Left ventricle myocardium inferior (tissue), 1 donor: Measurements from ENCODE around the gene ZNF518B. TPM values are rescaled to one million over a fixed set of nuclear protein-coding genes. Genes with fewer than 3 reads are reported as not detected.
A peak's percentile ranks its signal among the peaks of the same experiment; 100 is the strongest.

Experiments
- DNase-seq: peaks from one replicate; pipeline ENCODE4 v3.0.0-alpha.2; 2020
- H3K27ac ChIP-seq: fragments of 200-600 bp; replicated peaks from 2 replicates; pipeline ENCODE4 v1.8.0; 2021
- H3K27me3 ChIP-seq: fragments of 200-600 bp; 2 replicates; pipeline ENCODE4 v1.8.0; 2021; ENCODE audit warnings: low read depth
- H3K36me3 ChIP-seq: fragments of 200-600 bp; 2 replicates; pipeline ENCODE4 v1.8.0; 2021
- H3K4me1 ChIP-seq: fragments of 200-600 bp; 2 replicates; pipeline ENCODE4 v1.8.0; 2021
- H3K4me3 ChIP-seq: fragments of 200-600 bp; 2 replicates; pipeline ENCODE4 v1.8.0; 2021; ENCODE audit warnings: mild to moderate bottlenecking, moderate library complexity
- H3K9me3 ChIP-seq: fragments of 200-600 bp; replicated peaks from 2 replicates; pipeline ENCODE4 v1.8.0; 2021
- CTCF ChIP-seq: fragments of 200-600 bp; IDR thresholded peaks from 2 replicates; pipeline ENCODE4 v1.8.0; 2021; ENCODE audit warnings: antibody characterized with exemption, mild to moderate bottlenecking, borderline replicate concordance
- intact Hi-C: fragments of 100-400 bp; cut with micrococcal nuclease; formaldehyde crosslinking; loops from one replicate; pipeline ENCODE4 v1.11.0; 2022
- total RNA-seq: library from RNA; stranded (reverse); fragmentation: NEBNext Ultra II Directional; extraction: Animal tissue kit (Norgen Biotek cat#: 25700); gene quantifications from one replicate; pipeline ENCODE4 v1.2.1, GENCODE V29; 2021
- donor health status: DM: no; HTN: yes; CAD: no; lungs with severe emphysema.

Gene ZNF518B
- total RNA-seq, 1 donor from 2014 or later, result 21.7 TPM

DNA sequence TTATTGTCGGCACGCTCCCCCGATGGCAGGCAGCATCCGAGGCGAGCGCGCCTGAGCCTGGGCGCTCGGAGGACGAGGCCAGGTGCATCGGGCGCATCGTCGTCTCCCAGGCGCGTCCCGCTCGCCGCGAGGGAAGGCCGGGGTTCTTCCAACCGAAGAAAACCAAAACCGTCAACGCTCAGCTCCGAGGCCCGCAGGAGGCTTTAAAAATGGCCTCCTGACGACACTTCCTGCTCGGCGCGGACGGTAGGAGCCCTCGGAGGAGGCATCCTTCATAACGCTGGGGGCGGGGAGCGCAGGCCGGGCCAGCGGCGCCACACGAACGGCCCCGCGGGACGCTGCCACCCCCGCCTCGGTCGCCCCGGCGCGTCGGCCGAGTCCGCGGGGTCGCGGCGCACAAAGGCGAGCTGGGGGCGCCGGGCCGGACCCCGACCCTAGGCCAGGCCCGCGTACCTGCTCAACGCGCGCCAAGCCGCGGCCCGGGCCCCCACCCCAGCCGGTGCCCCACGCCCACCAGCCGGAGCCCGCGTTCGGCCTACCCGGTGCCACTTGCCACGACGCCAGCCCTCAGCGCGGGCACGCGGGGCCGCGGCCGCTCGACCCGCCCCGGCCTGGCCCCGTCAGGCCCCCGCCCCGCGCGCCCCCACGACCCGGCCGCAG, 501 bp downstream of the ZNF518B start:
- Histone ChIP-seq H3K9me3 (peaks cover 6% of the 10 kb centered on the region), H3K27me3 (peaks cover 28% of the 10 kb centered on the region), H3K36me3 (peaks cover 29% of the 10 kb centered on the region), H3K4me1 (peaks cover 30% of the 10 kb centered on the region), H3K27ac (peak overlapping the region; percentile 69), H3K4me3 (peak overlapping the region; percentile 70)
- TF ChIP-seq CTCF, result no peak
- peak; percentile 58 for DNase-seq
- intact Hi-C loops, result no loop called here

GRCh38 chr4:10456260-10456594, 999 bp downstream of the ZNF518B start:
- Histone ChIP-seq H3K36me3 (peaks cover 32% of the 10 kb centered on the region), H3K27ac (peak overlapping the region; percentile 69), H3K4me1 (peaks cover 25% of the 10 kb centered on the region), H3K4me3 (peak overlapping the region; percentile 70), H3K27me3 (peaks cover 24% of the 10 kb centered on the region), H3K9me3 (peaks cover 8% of the 10 kb centered on the region)
- TF ChIP-seq CTCF, result no peak
- no peak for DNase-seq
- intact Hi-C loops, result no loop called here

GRCh38 chr4:10455133-10455532, 2.1 kb downstream of the ZNF518B start:
- Histone ChIP-seq H3K36me3 (peaks cover 43% of the 10 kb centered on the region), H3K4me1 (peaks cover 21% of the 10 kb centered on the region), H3K4me3 (no peak overlapping the region), H3K27me3 (peaks cover 13% of the 10 kb centered on the region), H3K9me3 (peaks cover 17% of the 10 kb centered on the region), H3K27ac (no peak overlapping the region)
- TF ChIP-seq CTCF, result no peak
- intact Hi-C loops, result no loop called here
- DNase-seq, result no peak

DNA sequence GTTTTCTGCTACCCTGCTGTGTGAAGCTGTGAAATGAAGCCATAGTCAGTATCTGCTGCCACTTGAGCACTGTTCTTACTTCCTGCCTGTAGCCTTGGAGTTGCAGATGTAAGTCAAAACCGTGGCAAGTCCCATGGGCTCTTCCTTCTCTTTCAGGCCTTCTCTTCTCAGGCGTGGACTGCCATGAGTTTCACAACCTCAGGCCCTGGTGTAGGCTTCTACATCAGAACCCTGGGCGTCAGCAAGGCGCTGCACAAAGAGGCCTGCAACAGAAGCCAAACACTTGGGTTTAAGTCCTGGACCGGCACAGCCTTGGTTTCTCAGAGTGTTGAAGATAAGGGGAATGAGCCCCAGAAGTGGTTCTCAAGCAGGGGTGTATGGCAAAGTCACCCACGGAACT, 2.5 kb downstream of the ZNF518B start:
- no peak for TF ChIP-seq CTCF
- H3K27me3 ChIP-seq, result peaks cover 9% of the 10 kb centered on the region
- H3K4me3 ChIP-seq, result no peak overlapping the region
- no peak overlapping the region for H3K27ac ChIP-seq
- H3K4me1 ChIP-seq, result peaks cover 21% of the 10 kb centered on the region
- H3K9me3 ChIP-seq, result peaks cover 21% of the 10 kb centered on the region
- no peak for DNase-seq
- intact Hi-C loops, result no loop called here
- H3K36me3 ChIP-seq, result peaks cover 47% of the 10 kb centered on the region

GRCh38 chr4:10454121-10454520, 3.1 kb downstream of the ZNF518B start:
- H3K36me3 ChIP-seq, result peaks cover 49% of the 10 kb centered on the region
- no peak for DNase-seq
- intact Hi-C loops, result no loop called here

More at GRCh38 chr4:10454121-10454520, 3.1 kb downstream of the ZNF518B start:
- H3K9me3 ChIP-seq, result peaks cover 26% of the 10 kb centered on the region
- no peak overlapping the region for H3K4me3 ChIP-seq
- H3K27me3 ChIP-seq, result peaks cover 4% of the 10 kb centered on the region
- peaks cover 21% of the 10 kb centered on the region for H3K4me1 ChIP-seq
- H3K27ac ChIP-seq, result no peak overlapping the region
- no peak for TF ChIP-seq CTCF
